CD14-positive monocyte (primary cell): ENCODE data around the gene CBFB. TPM values are rescaled to one million over a fixed set of nuclear protein-coding genes. Genes with fewer than 3 reads are reported as not detected.

Experiments used
- DNase-seq, 3 donors: peaks; one replicate each; pipeline ENCODE4 v3.0.0-alpha.2; 2011 to 2022
- H2AFZ ChIP-seq: 2 replicates; pipeline ENCODE4 v1.6.0; 2012; ENCODE audit warnings: mild to moderate bottlenecking, low read depth, low read length, inconsistent platforms; ENCODE audit not compliant: insufficient read depth, poor library complexity, severe bottlenecking
- H3K27ac ChIP-seq, 2 donors: 1 replicate in 1 of 2; 2 replicates in 1 of 2; pipeline ENCODE4 v1.5.1; 2012 to 2013; ENCODE audit warnings: low read length in 2 of 2, control low read depth in 1 of 2, inconsistent platforms in 1 of 2, low read depth in 1 of 2, mild to moderate bottlenecking in 1 of 2
- H3K27me3 ChIP-seq, 2 donors: one replicate each; pipeline versions ENCODE4 v1.6.0 to v1.6.1; 2011 to 2013; ENCODE audit warnings: low read length in 2 of 2; ENCODE audit not compliant: control insufficient read depth in 2 of 2, insufficient read depth in 2 of 2
- H3K36me3 ChIP-seq, 2 donors: replicated peaks in 1 of 2; 1 replicate in 1 of 2; 2 replicates in 1 of 2; pipeline versions ENCODE4 v1.5.1 to v1.6.1; 2012 to 2013; ENCODE audit warnings: low read length in 2 of 2, control low read depth in 1 of 2, inconsistent platforms in 1 of 2, mild to moderate bottlenecking in 1 of 2; ENCODE audit not compliant: insufficient read depth in 2 of 2, control insufficient read depth in 1 of 2
- H3K4me1 ChIP-seq, 2 donors: 1 replicate in 1 of 2; 2 replicates in 1 of 2; pipeline versions ENCODE4 v1.5.1 to v1.6.1; 2012 to 2013; ENCODE audit warnings: low read length in 2 of 2, control low read depth in 1 of 2, inconsistent platforms in 1 of 2, mild to moderate bottlenecking in 1 of 2, moderate library complexity in 1 of 2; ENCODE audit not compliant: insufficient read depth in 2 of 2, control insufficient read depth in 1 of 2
- H3K4me2 ChIP-seq: replicated peaks from 2 replicates; pipeline ENCODE3; 2012; ENCODE audit warnings: low read length, moderate library complexity, mild to moderate bottlenecking; ENCODE audit not compliant: poor library complexity, severe bottlenecking; ENCODE audit errors: extremely low read depth
- H3K4me3 ChIP-seq, 3 experiments: fragments of 200-600 bp in 1 of 3; sonication (generic) in 1 of 3; replicated peaks in 1 of 3; 1 replicate in 2 of 3; 2 replicates in 1 of 3; pipeline ENCODE4 v1.5.1; 2011 to 2013; ENCODE audit warnings: low read length in 3 of 3, mild to moderate bottlenecking in 3 of 3, control low read depth in 2 of 3, low read depth in 2 of 3, inconsistent platforms in 1 of 3, moderate library complexity in 1 of 3
- H3K79me2 ChIP-seq: 2 replicates; pipeline ENCODE4 v1.6.0; 2012; ENCODE audit warnings: mild to moderate bottlenecking, control low read depth, inconsistent platforms, low read length, moderate library complexity; ENCODE audit not compliant: insufficient read depth
- H3K9ac ChIP-seq: 2 replicates; pipeline ENCODE4 v1.6.0; 2017; ENCODE audit warnings: low read length, mild to moderate bottlenecking; ENCODE audit not compliant: insufficient read depth, poor library complexity, severe bottlenecking
- H3K9me3 ChIP-seq, 2 donors: replicated peaks in 1 of 2; 1 replicate in 1 of 2; 2 replicates in 1 of 2; pipeline versions ENCODE4 v1.5.1 to v1.6.1; 2012 to 2013; ENCODE audit warnings: low read length in 2 of 2, control low read depth in 1 of 2; ENCODE audit not compliant: control insufficient read depth in 1 of 2, insufficient read depth in 1 of 2
- H4K20me1 ChIP-seq: 2 replicates; pipeline ENCODE4 v1.6.0; 2012; ENCODE audit warnings: mild to moderate bottlenecking, low read length, control low read depth, moderate library complexity; ENCODE audit not compliant: insufficient read depth
- H3K27ac Mint-ChIP-seq, 7 donors: one replicate each; pipeline ENCODE4 v1.8.0; 2020; ENCODE audit warnings: mild to moderate bottlenecking in 7 of 7, mixed read lengths in 7 of 7, moderate library complexity in 6 of 7, inconsistent platforms in 2 of 7
- H3K27me3 Mint-ChIP-seq, 3 donors: one replicate each; pipeline ENCODE4 v1.8.0; 2021 to 2022; ENCODE audit warnings: low read depth in 3 of 3, mild to moderate bottlenecking in 3 of 3, mixed read lengths in 3 of 3, moderate library complexity in 3 of 3, inconsistent platforms in 1 of 3
- H3K36me3 Mint-ChIP-seq, 2 donors: one replicate each; pipeline ENCODE4 v1.8.0; 2020; ENCODE audit warnings: mixed read lengths in 2 of 2, inconsistent platforms in 1 of 2, mild to moderate bottlenecking in 1 of 2
- H3K4me1 Mint-ChIP-seq: one replicate; pipeline ENCODE4 v1.8.0; 2020; ENCODE audit warnings: mild to moderate bottlenecking, mixed read lengths
- H3K4me3 Mint-ChIP-seq, 2 donors: one replicate each; pipeline ENCODE4 v1.8.0; 2020; ENCODE audit warnings: mild to moderate bottlenecking in 2 of 2, mixed read lengths in 2 of 2, moderate library complexity in 1 of 2
- H3K9me3 Mint-ChIP-seq, 7 donors: one replicate each; pipeline ENCODE4 v1.8.0; 2020 to 2022; ENCODE audit warnings: mixed read lengths in 7 of 7, mild to moderate bottlenecking in 6 of 7, moderate library complexity in 6 of 7, inconsistent platforms in 2 of 7
- WGBS: methylation state at CpG from one replicate; pipeline ENCODE4 v1.1.5; 2013; ENCODE audit warnings: missing lambda C conversion rate; ENCODE audit not compliant: insufficient coverage; 5-methylcytosine and 5-hydroxymethylcytosine counted together
- intact Hi-C, 2 donors: fragments of 100-400 bp; cut with micrococcal nuclease; formaldehyde crosslinking; loops; one replicate each; pipeline versions ENCODE4 v1.15.0 to v1.15.1; 2023
- polyA plus RNA-seq, 3 donors: library from polyadenylated mRNA; depleted of rRNA in 1 of 3; unstranded in 2 of 3; stranded (reverse) in 1 of 3; fragments of 300-500 nt in 2 of 3; fragments of >200 nt in 1 of 3; fragmentation: Illumina TruSeq in 2 of 3; gene quantifications; 1 replicate in 2 of 3; 2 replicates in 1 of 3; pipeline ENCODE4 v1.2.3, GENCODE V29; 2012 to 2021
- TF ChIP-seq, protein P1 (sequence below): fragments of 200-600 bp; IDR thresholded peaks from one replicate; pipeline ENCODE4 v1.8.0; 2022; ENCODE audit warnings: antibody characterized with exemption, mild to moderate bottlenecking

Gene CBFB
- polyA plus RNA-seq, 3 donors, result 28.3 to 45.4 (median 29.5) TPM

DNA sequence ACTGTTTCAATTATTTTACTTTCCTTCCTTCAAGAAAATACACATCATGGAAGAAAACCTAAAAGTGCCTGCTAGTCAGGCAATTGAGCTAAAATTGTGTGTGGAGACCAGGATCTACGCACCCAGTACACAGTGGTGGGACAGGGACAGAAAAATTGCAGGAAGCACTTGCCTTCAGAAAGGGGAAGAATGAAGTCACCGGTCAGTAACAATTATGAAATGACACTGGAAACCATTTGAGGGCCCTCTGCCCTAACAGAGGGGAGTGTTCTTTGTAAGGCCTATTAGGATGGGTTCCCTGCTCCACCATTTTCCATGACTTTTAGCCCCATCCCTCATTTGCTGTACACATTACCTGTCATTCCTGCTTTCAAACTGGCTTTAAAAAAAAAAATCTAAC lies 76.3 kb downstream of the CBFB start:
- TF ChIP-seq, protein P1, sequence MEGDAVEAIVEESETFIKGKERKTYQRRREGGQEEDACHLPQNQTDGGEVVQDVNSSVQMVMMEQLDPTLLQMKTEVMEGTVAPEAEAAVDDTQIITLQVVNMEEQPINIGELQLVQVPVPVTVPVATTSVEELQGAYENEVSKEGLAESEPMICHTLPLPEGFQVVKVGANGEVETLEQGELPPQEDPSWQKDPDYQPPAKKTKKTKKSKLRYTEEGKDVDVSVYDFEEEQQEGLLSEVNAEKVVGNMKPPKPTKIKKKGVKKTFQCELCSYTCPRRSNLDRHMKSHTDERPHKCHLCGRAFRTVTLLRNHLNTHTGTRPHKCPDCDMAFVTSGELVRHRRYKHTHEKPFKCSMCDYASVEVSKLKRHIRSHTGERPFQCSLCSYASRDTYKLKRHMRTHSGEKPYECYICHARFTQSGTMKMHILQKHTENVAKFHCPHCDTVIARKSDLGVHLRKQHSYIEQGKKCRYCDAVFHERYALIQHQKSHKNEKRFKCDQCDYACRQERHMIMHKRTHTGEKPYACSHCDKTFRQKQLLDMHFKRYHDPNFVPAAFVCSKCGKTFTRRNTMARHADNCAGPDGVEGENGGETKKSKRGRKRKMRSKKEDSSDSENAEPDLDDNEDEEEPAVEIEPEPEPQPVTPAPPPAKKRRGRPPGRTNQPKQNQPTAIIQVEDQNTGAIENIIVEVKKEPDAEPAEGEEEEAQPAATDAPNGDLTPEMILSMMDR, result no peak
- DNase-seq, result peak; percentile 51 to 76 (median 74)
- peak overlapping the region; percentile 53 for H2AFZ ChIP-seq
- peaks cover 5% of the 10 kb centered on the region for H3K79me2 ChIP-seq
- no peaks in the 10 kb centered on the region for H3K9me3 ChIP-seq
- Mint-ChIP-seq H3K27me3 (no peaks in the 10 kb centered on the region), H3K36me3 (peaks cover 10 to 15% of the 10 kb centered on the region in 2 donors), H3K9me3 (peaks cover 0 to 3% (median 0%) of the 10 kb centered on the region in 7 donors), H3K4me3 (peak overlapping the region in 1 of 2 donors; percentile 71), H3K27ac (peak overlapping the region; percentile 73 to 91 (median 85)), H3K4me1 (peaks cover 35% of the 10 kb centered on the region)
- H3K27ac ChIP-seq, result peak overlapping the region; percentile 52 to 80
- 0% methylated on average over 1 of the region's 2 CpGs for WGBS
- no peaks in the 10 kb centered on the region for H3K27me3 ChIP-seq
- peaks cover 7 to 22% of the 10 kb centered on the region in 2 donors for H3K36me3 ChIP-seq
- H3K4me3 ChIP-seq, result peak overlapping the region in 1 of 3 experiments; percentile 55
- H3K4me2 ChIP-seq, result peak overlapping the region; percentile 51
- H3K9ac ChIP-seq, result peak overlapping the region; percentile 15
- peaks cover 1% of the 10 kb centered on the region for H4K20me1 ChIP-seq
- H3K4me1 ChIP-seq, result peaks cover 27 to 29% of the 10 kb centered on the region in 2 donors
- intact Hi-C loops, result loop anchor here in 1 of 2 donors (10.0 kb wide), 1 partner anchor 80 kb away; the partner anchor contains the start of gene CBFB

DNA sequence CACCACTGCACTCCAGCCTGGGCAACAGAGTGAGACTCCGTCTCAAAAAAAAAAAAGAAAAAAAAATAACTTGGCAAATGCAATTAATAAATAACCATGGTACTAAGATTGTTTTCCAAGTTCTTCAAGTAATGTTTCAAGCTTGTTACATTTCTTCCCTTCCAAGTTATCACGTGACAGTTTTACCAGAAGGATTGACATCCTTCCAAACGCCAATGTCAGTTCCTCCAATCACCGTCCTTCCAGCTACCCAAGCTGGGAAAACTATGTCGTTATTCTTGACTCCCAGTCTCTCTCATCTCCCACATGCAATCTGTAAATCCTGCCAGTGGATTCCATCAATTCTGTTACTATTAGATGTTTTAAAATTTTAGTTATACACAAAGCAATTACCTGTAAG lies 76.9 kb downstream of the CBFB start:
- H3K36me3 ChIP-seq, result peaks cover 2 to 16% of the 10 kb centered on the region in 2 donors
- Mint-ChIP-seq H3K27me3 (no peaks in the 10 kb centered on the region), H3K36me3 (peaks cover 8 to 15% of the 10 kb centered on the region in 2 donors), H3K4me3 (no peak overlapping the region), H3K27ac (peak overlapping the region in 5 of 7 donors; percentile 73 to 91 (median 86)), H3K4me1 (peaks cover 40% of the 10 kb centered on the region), H3K9me3 (peaks cover 0 to 3% (median 0%) of the 10 kb centered on the region in 7 donors)
- H3K9me3 ChIP-seq, result no peaks in the 10 kb centered on the region
- TF ChIP-seq, protein P1, result no peak
- no peaks in the 10 kb centered on the region for H3K27me3 ChIP-seq
- no peak overlapping the region for H3K9ac ChIP-seq
- peaks cover 12% of the 10 kb centered on the region for H3K79me2 ChIP-seq
- H4K20me1 ChIP-seq, result peaks cover 5% of the 10 kb centered on the region
- no peak overlapping the region for H3K4me3 ChIP-seq
- intact Hi-C loops, result loop anchor here in 1 of 2 donors (10.0 kb wide), 1 partner anchor 81 kb away; the partner anchor contains the start of gene CBFB
- H2AFZ ChIP-seq, result no peak overlapping the region
- H3K4me2 ChIP-seq, result no peak overlapping the region
- no peak for DNase-seq
- WGBS, result 71% methylated on average over 1 of the region's 5 CpGs
- peak overlapping the region; percentile 52 to 80 for H3K27ac ChIP-seq
- H3K4me1 ChIP-seq, result peaks cover 33 to 34% of the 10 kb centered on the region in 2 donors
